ENCODE data around the gene C22orf23. TPM values are rescaled to one million over a fixed set of nuclear protein-coding genes. Genes with fewer than 3 reads are reported as not detected.
A peak's percentile ranks its signal among the peaks of the same experiment; 100 is the strongest.

C22orf23 gene
- total RNA-seq, 2 experiments from 2014 or later: not detected

DNA sequence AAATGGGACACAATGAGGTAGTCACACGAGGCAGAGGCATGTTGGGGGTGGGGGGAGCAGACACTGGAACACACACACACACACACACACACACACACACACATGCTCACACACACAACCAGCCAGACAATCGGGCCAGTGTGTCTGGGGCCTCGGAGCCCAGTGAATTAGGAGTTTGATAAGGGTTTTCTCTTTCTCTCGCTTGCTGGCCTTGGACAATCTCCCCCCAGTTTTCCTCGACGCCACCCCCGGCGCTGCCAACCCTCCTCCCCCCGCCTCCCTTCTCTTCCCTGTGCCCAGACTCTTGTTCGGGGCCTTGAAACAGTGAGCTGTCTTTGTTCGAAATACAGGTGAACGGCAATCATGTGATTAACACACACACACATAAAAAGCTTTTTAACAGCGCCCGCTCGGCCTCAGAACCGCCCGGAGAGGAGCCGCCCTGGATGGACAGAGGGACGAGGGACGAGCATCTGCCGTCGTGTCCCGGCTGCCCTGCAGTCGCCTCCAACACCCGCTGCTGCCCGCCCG lies 32.4 kb upstream of the C22orf23 start:
- no peak for DNase-seq
- Mint-ChIP-seq H3K4me3 (no peak overlapping the region), H3K9me3 (no peaks in the 10 kb centered on the region), H3K4me1 (ENCODE audit: low read depth) (no peaks in the 10 kb centered on the region), H3K36me3 (ENCODE audit: low read depth) (no peaks in the 10 kb centered on the region), H3K27me3 (no peaks in the 10 kb centered on the region), H3K27ac (no peak overlapping the region)
- POLR2A ChIA-PET: no interaction called here
- ATAC-seq: no peak
- intact Hi-C loops (cut with micrococcal nuclease): no loop called here
- CTCF ChIA-PET: no interaction called here
- TF ChIP-seq, protein P1, sequence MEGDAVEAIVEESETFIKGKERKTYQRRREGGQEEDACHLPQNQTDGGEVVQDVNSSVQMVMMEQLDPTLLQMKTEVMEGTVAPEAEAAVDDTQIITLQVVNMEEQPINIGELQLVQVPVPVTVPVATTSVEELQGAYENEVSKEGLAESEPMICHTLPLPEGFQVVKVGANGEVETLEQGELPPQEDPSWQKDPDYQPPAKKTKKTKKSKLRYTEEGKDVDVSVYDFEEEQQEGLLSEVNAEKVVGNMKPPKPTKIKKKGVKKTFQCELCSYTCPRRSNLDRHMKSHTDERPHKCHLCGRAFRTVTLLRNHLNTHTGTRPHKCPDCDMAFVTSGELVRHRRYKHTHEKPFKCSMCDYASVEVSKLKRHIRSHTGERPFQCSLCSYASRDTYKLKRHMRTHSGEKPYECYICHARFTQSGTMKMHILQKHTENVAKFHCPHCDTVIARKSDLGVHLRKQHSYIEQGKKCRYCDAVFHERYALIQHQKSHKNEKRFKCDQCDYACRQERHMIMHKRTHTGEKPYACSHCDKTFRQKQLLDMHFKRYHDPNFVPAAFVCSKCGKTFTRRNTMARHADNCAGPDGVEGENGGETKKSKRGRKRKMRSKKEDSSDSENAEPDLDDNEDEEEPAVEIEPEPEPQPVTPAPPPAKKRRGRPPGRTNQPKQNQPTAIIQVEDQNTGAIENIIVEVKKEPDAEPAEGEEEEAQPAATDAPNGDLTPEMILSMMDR (IDR thresholded peaks at IDR 0.05): no peak

DNA sequence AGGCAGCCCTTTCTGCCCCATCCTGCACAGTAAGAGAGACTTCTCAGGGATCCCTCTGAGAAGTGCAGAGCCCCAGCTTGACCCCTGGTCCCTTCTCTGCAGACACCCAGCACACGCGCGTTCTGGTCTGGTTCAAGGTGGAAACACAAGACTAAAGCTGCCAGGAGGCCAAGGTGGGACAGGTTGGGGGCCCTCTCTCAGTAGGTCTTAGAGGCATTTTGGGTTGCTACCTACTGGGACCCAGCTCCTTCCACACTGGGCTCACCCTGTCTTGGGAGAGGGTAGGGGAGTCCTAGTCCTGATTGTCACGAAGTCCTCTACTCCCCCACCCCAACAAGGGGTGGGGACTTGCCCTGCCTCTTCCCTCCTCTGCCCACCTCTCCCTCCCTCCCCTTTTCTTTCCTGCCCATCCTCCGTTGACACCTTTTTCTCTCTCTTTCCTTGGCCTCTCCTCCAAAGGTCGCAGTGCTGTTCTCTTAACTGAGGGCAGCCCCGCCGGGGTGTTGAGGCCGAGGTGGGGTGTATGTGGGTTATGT lies 31.7 kb upstream of the C22orf23 start:
- H3K9me3 Mint-ChIP-seq: no peaks in the 10 kb centered on the region

DNA sequence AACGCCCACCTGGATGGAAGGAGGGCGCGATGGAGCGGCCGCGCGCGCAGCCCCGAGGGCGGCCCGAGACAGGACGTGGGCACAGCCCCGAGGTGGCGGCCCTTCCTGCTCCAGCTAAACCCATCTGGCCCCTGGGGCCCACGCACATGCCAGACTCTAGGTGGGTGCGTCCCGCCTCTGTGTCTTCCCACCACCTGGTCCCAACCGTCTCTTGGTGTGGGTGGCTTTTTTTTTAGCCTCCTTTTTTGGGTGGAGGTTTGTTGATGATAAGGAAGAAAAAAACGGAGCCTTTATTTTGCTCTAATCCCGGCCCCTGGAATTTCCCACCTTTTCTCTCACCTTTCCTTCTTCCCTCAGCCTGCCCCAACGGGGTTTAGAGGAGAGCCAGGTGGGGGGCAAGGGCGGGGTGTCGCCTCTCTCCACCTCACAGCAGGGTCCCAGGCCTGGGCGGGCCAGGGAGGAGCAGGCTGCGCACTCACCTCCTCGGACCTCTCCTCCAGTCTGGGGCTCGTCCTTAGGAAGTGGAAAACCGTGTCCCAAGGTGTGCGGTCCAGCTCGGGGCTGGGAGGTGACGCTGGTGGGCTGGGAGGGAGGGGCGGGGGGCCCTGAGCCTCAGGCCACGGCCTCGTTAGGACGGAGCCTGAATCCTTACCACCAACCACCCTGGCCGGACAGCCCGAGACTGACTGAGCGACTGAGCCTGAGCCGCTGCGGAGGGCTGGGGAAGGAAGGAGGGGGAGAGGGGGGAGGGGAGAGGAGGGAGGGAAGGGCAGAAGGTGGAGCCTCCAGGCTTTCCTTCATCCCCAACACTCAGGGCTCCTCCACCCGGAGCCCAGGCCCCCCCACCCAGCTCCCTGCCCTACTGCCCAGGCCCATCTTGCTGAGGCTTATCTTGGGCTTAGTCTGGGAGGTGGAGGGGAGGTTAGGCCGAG lies 30.7 kb upstream of the C22orf23 start, which contains the start of gene SOX10:
Gene SOX10 (minus strand): TSS at position 696 of the 932 bp plus-strand sequence. CDS start 771 bp downstream, outside the sequence.
- no peaks in the 10 kb centered on the region for H3K27me3 Mint-ChIP-seq
- ATAC-seq (no peak), DNase-seq (no peak)
- intact Hi-C loops (cut with micrococcal nuclease): no loop called here
- H3K4me3 Mint-ChIP-seq: no peak within 1 kb of the TSS
- no peaks in the 10 kb centered on the region for H3K36me3 Mint-ChIP-seq (ENCODE audit: low read depth)
- TF ChIP-seq, protein P1 (IDR thresholded peaks at IDR 0.05): no peak
- no peak within 1 kb of the TSS for H3K27ac Mint-ChIP-seq
- no peaks in the 10 kb centered on the region for H3K4me1 Mint-ChIP-seq (ENCODE audit: low read depth)
- CTCF ChIA-PET: no interaction called here
- H3K9me3 Mint-ChIP-seq: no peaks in the 10 kb centered on the region
- POLR2A ChIA-PET: no interaction called here

More for the DNA sequence above, 31.7 kb upstream of the C22orf23 start:
- H3K36me3 Mint-ChIP-seq (ENCODE audit: low read depth): no peaks in the 10 kb centered on the region
- POLR2A ChIA-PET: no interaction called here
- no peak for DNase-seq
- ATAC-seq: no peak
- intact Hi-C loops (cut with micrococcal nuclease): no loop called here
- CTCF ChIA-PET: no interaction called here
- TF ChIP-seq, protein P1 (IDR thresholded peaks at IDR 0.05): no peak
- H3K4me3 Mint-ChIP-seq: no peak overlapping the region
- H3K27me3 Mint-ChIP-seq: no peaks in the 10 kb centered on the region
- H3K4me1 Mint-ChIP-seq (ENCODE audit: low read depth): no peaks in the 10 kb centered on the region
- no peak overlapping the region for H3K27ac Mint-ChIP-seq

DNA sequence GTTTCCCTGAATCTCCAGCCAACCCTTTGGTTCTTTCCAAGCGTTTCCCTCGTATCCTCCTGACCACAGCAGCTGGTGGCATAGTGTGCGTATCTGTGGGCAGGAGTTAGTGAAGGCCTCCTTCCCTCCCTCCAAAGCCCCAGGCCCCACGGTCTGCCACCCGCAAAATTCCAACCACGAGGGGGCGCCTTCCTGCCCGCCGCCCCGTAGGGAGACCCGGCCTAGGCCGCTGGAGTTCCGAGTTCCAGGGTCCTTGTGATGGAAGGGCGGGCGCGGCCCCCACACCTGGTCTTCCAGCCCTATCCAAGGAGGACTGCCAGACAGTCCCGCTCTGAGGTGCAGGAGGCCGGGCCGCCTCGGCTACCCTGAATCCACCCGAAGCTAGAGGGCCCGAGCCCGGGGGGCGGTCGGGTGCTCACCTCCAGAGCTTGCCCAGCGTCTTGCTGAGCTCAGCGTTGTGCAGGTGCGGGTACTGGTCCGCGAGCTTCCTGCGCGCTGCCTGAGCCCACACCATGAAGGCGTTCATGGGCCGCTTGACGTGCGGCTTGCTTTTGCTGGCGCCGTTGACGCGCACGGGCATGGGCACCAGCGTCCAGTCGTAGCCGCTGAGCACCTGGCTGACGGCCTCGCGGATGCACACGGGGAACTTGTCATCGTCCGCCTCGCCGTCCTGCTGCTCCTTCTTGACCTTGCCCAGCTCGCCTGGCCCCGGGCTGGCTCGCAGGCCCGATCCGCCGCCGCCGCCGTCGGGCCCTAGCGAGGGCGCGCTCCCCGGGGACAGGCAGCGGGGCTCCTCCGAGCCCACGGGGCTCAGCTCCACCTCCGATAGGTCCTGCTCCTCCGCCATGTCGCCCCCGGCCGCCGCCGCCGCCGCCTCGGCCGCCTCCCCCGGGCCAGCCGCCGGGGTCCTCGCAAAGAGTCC lies 29.8 kb upstream of the C22orf23 start:
- ATAC-seq: no peak
- CTCF ChIA-PET: interaction anchor here (0.7 kb wide), 1 partner anchor 10 kb away, joined by 3 read pairs; no protein-coding TSS in a partner anchor
- TF ChIP-seq, protein P1 (IDR thresholded peaks at IDR 0.05): peak; percentile 31
- Mint-ChIP-seq H3K9me3 (no peaks in the 10 kb centered on the region), H3K36me3 (ENCODE audit: low read depth) (no peaks in the 10 kb centered on the region), H3K4me1 (ENCODE audit: low read depth) (no peaks in the 10 kb centered on the region), H3K27me3 (no peaks in the 10 kb centered on the region), H3K27ac (no peak overlapping the region), H3K4me3 (no peak overlapping the region)
- POLR2A ChIA-PET: interaction anchor here (1.3 kb wide), 1 partner anchor 11 kb away, joined by 3 read pairs; no protein-coding TSS in a partner anchor
- no peak for DNase-seq
- intact Hi-C loops (cut with micrococcal nuclease): no loop called here

Data from activated CD8-positive, alpha-beta T cell treated with anti-CD3 and anti-CD28 coated beads for 36 hours (primary cell).